Measurements from ENCODE around the gene PACSIN2.

PACSIN2 gene

DNA sequence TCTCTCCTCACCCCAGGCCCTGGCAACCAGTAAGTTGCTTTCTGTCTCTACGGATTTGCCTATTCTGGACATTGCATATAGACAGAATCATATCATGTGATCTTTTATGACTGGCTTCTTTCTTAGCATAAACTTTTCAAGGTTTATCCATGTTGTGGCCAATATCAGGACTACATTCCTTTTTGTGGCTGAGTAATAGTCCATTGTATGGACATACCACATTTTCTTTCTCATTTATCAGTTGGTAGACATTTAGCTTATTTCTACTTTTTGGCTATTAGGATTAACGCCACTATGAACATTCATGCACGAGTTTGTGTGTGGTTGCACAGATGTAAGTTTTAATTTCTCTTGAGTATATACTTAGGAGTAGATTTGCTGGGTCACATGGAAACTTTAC lies 193.6 kb downstream of the PACSIN2 start:
- no peak overlapping the region for H4K8ac ChIP-seq (ENCODE audit: low read length)
- WGBS, result no CpG with 5 or more reads among the region's 3 CpGs
- no peak overlapping the region for H2AFZ ChIP-seq (ENCODE audit: low read depth, low read length)
- no peak overlapping the region for H2BK120ac ChIP-seq (ENCODE audit: low read depth, low read length)
- H2BK15ac ChIP-seq (ENCODE audit: low read depth, poor library complexity, severe bottlenecking), result no peak overlapping the region
- H2BK12ac ChIP-seq (ENCODE audit: low read length in 2 of 2), result no peak overlapping the region
- no peak overlapping the region for H4K91ac ChIP-seq (ENCODE audit: low read length)
- DNase-seq, result no peak
- no peak overlapping the region for H2BK5ac ChIP-seq (ENCODE audit: low read depth, low read length, poor library complexity, severe bottlenecking)
- no peak overlapping the region for H3K23ac ChIP-seq (ENCODE audit: low read length in 2 of 2)
- H2AK5ac ChIP-seq (ENCODE audit: low read length, severe bottlenecking), result no peak overlapping the region
- H3K9ac ChIP-seq (ENCODE audit: low read length), result no peak overlapping the region
- H3K4me2 ChIP-seq (ENCODE audit: low read length, poor library complexity, severe bottlenecking), result no peak overlapping the region
- H3K14ac ChIP-seq (ENCODE audit: low read length in 2 of 2), result no peak overlapping the region
- no peak overlapping the region for H3K4me3 ChIP-seq (ENCODE audit: insufficient read depth in 1 of 2, low read depth in 1 of 2, low read length in 2 of 2)
- peaks cover 8% of the 10 kb centered on the region for H3K9me3 ChIP-seq (ENCODE audit: control insufficient read depth, low read length)
- H3K36me3 ChIP-seq (ENCODE audit: control insufficient read depth in 1 of 2, insufficient read depth in 2 of 2, low read depth in 1 of 2, low read length in 2 of 2), result peaks cover 36 to 80% of the 10 kb centered on the region in 2 experiments
- no peak overlapping the region for H3K27ac ChIP-seq (ENCODE audit: low read length, poor library complexity, severe bottlenecking)
- peaks cover 5% of the 10 kb centered on the region for H3K4me1 ChIP-seq (ENCODE audit: control insufficient read depth, insufficient read depth, low read depth, low read length)
- no peak overlapping the region for H3K18ac ChIP-seq (ENCODE audit: low read depth in 1 of 2, low read length in 2 of 2)
- H3K79me1 ChIP-seq (replicated peaks; ENCODE audit: low read length, poor library complexity, severe bottlenecking), result peaks cover 17% of the 10 kb centered on the region
- H3K4ac ChIP-seq (ENCODE audit: low read depth in 1 of 2, low read length in 2 of 2), result no peak overlapping the region
- H3K27me3 ChIP-seq (ENCODE audit: control insufficient read depth in 1 of 2, insufficient read depth in 1 of 2, low read length in 2 of 2), result no peaks in the 10 kb centered on the region

DNA sequence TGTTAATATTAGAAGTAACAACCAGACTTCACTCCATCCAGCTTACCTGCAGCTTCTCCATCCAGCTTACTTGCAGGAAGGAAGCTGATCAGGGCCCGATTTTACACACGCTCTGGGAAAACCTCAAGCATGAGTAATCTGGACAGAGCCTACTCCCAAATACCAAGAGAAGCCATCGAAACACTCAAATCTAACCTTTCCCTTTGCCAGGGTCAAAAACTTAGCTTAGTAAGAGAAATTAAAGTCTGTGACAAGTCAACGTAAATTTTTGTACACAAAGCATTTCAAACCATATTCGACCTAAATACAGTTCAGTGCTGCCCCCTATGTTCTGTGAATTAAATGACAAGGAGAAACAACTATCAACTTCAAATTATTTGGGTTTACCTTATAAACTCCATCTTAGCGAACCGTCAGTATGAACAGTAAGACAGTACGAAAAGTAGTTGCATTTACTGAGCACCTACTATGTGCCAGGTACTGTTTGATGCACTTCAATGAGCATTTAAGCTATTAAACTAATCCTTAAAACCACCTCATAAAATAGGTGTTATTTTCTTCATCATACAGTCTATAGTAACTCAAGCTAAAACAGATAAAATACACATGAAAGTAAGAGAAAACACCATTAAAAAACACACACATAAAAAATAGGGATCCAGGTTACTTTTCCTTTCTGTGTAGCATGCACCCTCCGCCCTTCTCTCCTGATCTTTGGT lies 194.7 kb downstream of the PACSIN2 start:
- peaks cover 8% of the 10 kb centered on the region for H3K9me3 ChIP-seq (ENCODE audit: control insufficient read depth, low read length)
- no peaks in the 10 kb centered on the region for H3K27me3 ChIP-seq (ENCODE audit: control insufficient read depth in 1 of 2, insufficient read depth in 1 of 2, low read length in 2 of 2)
- H3K4me2 ChIP-seq (ENCODE audit: low read length, poor library complexity, severe bottlenecking), result no peak overlapping the region
- H3K18ac ChIP-seq (ENCODE audit: low read depth in 1 of 2, low read length in 2 of 2), result no peak overlapping the region
- H4K91ac ChIP-seq (ENCODE audit: low read length), result no peak overlapping the region
- no peak overlapping the region for H2BK15ac ChIP-seq (ENCODE audit: low read depth, poor library complexity, severe bottlenecking)
- no peak overlapping the region for H2AK5ac ChIP-seq (ENCODE audit: low read length, severe bottlenecking)
- H2BK12ac ChIP-seq (ENCODE audit: low read length in 2 of 2), result no peak overlapping the region
- no peak overlapping the region for H2AFZ ChIP-seq (ENCODE audit: low read depth, low read length)
- H3K4me1 ChIP-seq (ENCODE audit: control insufficient read depth, insufficient read depth, low read depth, low read length), result peaks cover 5% of the 10 kb centered on the region
- peak; percentile 79 for DNase-seq
- no peak overlapping the region for H3K14ac ChIP-seq (ENCODE audit: low read length in 2 of 2)
- no peak overlapping the region for H3K23ac ChIP-seq (ENCODE audit: low read length in 2 of 2)
- no peak overlapping the region for H2BK120ac ChIP-seq (ENCODE audit: low read depth, low read length)
- no peak overlapping the region for H3K4ac ChIP-seq (ENCODE audit: low read depth in 1 of 2, low read length in 2 of 2)
- peaks cover 36 to 79% of the 10 kb centered on the region in 2 experiments for H3K36me3 ChIP-seq (ENCODE audit: control insufficient read depth in 1 of 2, insufficient read depth in 2 of 2, low read depth in 1 of 2, low read length in 2 of 2)
- no peak overlapping the region for H3K4me3 ChIP-seq (ENCODE audit: insufficient read depth in 1 of 2, low read depth in 1 of 2, low read length in 2 of 2)
- peak overlapping the region; percentile 17 for H3K27ac ChIP-seq (ENCODE audit: low read length, poor library complexity, severe bottlenecking)
- peaks cover 20% of the 10 kb centered on the region for H3K79me1 ChIP-seq (replicated peaks; ENCODE audit: low read length, poor library complexity, severe bottlenecking)
- peak overlapping the region; percentile 67 for H3K9ac ChIP-seq (ENCODE audit: low read length)
- H4K8ac ChIP-seq (ENCODE audit: low read length), result no peak overlapping the region
- 53% methylated on average over 9 of the region's 9 CpGs for WGBS
- H2BK5ac ChIP-seq (ENCODE audit: low read depth, low read length, poor library complexity, severe bottlenecking), result no peak overlapping the region
